Body of pancreas (tissue), 4 donors: ENCODE measurements around the gene TARDBP. TPM values are rescaled to one million over a fixed set of nuclear protein-coding genes. Genes with fewer than 3 reads are reported as not detected.
"Not testable (repeated sequence)": the region's sequence is repeated elsewhere in the genome, so short reads cannot be mapped to it uniquely, and the experiment has no call there.

ENCODE experiments used
- ATAC-seq: fragments of 150-250 bp; one replicate; pipeline ENCODE4 v1.9.1; 2016
- DNase-seq, 4 donors: peaks; one replicate each; pipeline ENCODE4 v3.0.0-alpha.2; 2019
- H3K27ac ChIP-seq, 4 donors: fragments of 200-600 bp; sonication (generic); 1 replicate in 3 of 4; 2 replicates in 1 of 4; pipeline versions ENCODE4 v1.5.1 to v1.6.1; 2016 to 2019; ENCODE audit warnings: mild to moderate bottlenecking in 1 of 4, mixed read lengths in 1 of 4, moderate library complexity in 1 of 4
- H3K27me3 ChIP-seq, 2 donors: fragments of 200-600 bp; sonication (generic); one replicate each; pipeline ENCODE4 v1.6.0; 2016; ENCODE audit warnings: mild to moderate bottlenecking in 1 of 2
- H3K36me3 ChIP-seq, 2 donors: fragments of 200-600 bp; sonication (generic); replicated peaks in 1 of 2; 2 replicates each; pipeline ENCODE4 v1.5.1; 2016; ENCODE audit warnings: low read depth in 2 of 2; ENCODE audit not compliant: insufficient read depth in 1 of 2
- H3K4me1 ChIP-seq: fragments of 200-600 bp; sonication (generic); one replicate; pipeline ENCODE4 v1.6.0; 2016
- H3K4me3 ChIP-seq, 2 donors: fragments of 200-600 bp; sonication (generic); 1 replicate in 1 of 2; 2 replicates in 1 of 2; pipeline ENCODE4 v1.5.1; 2016 to 2019
- H3K9me3 ChIP-seq, 3 donors: fragments of 200-600 bp; sonication (generic); 1 replicate in 2 of 3; 2 replicates in 1 of 3; pipeline ENCODE4 v1.5.1; 2016
- POLR2A ChIP-seq, 3 donors: fragments of 450-650 bp; IDR thresholded peaks; one replicate each; pipeline ENCODE4 v1.6.1; 2016; ENCODE audit warnings: antibody characterized with exemption in 3 of 3, mild to moderate bottlenecking in 2 of 3
- WGBS, 2 donors: methylation state at CpG; one replicate each; pipeline ENCODE4 v1.1.5; 2017; 5-methylcytosine and 5-hydroxymethylcytosine counted together
- intact Hi-C: fragments of 100-400 bp; cut with DNase I; formaldehyde crosslinking; loops from one replicate; pipeline ENCODE4 v1.15.1; 2023
- total RNA-seq, 2 donors: library from RNA; depleted of rRNA; stranded (reverse); fragments of >200 nt; gene quantifications; one replicate each; pipeline ENCODE4 v1.1.0, GENCODE V29; 2016
- TF ChIP-seq, protein P1 (sequence below), 7 experiments: fragments of 450-650 bp in 4 of 7; fragments of 200-600 bp in 3 of 7; sonication (generic) in 3 of 7; IDR thresholded peaks; one replicate each; pipeline ENCODE4 v1.5.1; 2016 to 2019; ENCODE audit warnings: antibody characterized with exemption in 7 of 7

TARDBP gene
- total RNA-seq, 2 donors from 2014 or later, result 104 to 136 TPM

GRCh38 chr1:11071463-11072215 lies 59.2 kb downstream of the TARDBP start:
- 44 to 47% methylated on average over 15 of the region's 15 CpGs for WGBS, 2 donors
- ATAC-seq (peak; percentile 91), DNase-seq (peak; percentile 70 to 92 (median 90))
- TF ChIP-seq, protein P1, sequence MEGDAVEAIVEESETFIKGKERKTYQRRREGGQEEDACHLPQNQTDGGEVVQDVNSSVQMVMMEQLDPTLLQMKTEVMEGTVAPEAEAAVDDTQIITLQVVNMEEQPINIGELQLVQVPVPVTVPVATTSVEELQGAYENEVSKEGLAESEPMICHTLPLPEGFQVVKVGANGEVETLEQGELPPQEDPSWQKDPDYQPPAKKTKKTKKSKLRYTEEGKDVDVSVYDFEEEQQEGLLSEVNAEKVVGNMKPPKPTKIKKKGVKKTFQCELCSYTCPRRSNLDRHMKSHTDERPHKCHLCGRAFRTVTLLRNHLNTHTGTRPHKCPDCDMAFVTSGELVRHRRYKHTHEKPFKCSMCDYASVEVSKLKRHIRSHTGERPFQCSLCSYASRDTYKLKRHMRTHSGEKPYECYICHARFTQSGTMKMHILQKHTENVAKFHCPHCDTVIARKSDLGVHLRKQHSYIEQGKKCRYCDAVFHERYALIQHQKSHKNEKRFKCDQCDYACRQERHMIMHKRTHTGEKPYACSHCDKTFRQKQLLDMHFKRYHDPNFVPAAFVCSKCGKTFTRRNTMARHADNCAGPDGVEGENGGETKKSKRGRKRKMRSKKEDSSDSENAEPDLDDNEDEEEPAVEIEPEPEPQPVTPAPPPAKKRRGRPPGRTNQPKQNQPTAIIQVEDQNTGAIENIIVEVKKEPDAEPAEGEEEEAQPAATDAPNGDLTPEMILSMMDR (IDR thresholded peaks at IDR 0.05), result no peak
- no peak for TF ChIP-seq POLR2A (IDR thresholded peaks at IDR 0.05)
- H3K27me3 ChIP-seq, result no peaks in the 10 kb centered on the region
- H3K4me1 ChIP-seq, result peaks cover 29% of the 10 kb centered on the region
- H3K4me3 ChIP-seq, result no peak overlapping the region
- H3K9me3 ChIP-seq, result no peaks in the 10 kb centered on the region
- H3K27ac ChIP-seq, result peak overlapping the region; percentile 44 to 67 (median 56)
- peaks cover 12 to 40% of the 10 kb centered on the region in 2 donors for H3K36me3 ChIP-seq
- intact Hi-C loops, result no loop called here

DNA sequence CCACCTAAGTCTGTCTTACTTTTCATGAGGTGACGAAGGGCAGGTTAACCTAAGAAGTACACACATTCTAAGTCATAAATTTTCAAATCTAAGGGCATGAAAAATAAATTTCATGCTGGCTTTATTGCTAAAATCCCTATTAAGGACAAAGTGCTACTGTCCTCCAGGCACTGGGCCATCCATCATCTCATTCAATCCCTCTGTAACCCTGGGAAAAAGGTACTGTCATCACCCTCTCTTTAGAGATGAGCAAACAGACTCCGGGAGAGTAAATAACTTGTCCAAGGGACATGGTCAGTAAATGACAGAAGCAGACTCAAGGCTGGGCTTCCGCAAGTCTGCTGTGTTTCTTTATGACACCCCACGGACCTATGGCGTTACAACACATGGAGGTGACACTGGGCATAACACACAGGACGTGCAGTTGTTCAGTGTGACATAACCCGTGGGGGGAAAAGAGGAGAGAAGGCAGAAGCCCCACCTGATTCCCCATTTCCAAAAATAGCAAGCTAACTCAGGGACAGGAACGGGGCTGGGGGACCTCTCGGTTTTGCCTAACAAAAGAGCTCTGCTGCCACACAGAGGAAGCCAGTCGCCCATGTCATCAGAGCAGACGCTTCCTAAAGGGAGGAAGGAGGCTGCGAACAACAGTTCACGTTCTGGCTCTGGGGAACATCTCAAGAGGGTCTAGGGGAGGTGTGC lies 59.9 kb downstream of the TARDBP start:
- TF ChIP-seq POLR2A (IDR thresholded peaks at IDR 0.05), result no peak
- TF ChIP-seq, protein P1 (IDR thresholded peaks at IDR 0.05), result peak in 5 of 7 experiments; percentile 18 to 48 (median 38)
- peaks cover 17 to 47% of the 10 kb centered on the region in 2 donors for H3K36me3 ChIP-seq
- H3K27me3 ChIP-seq, result no peaks in the 10 kb centered on the region
- WGBS, 2 donors, result 29 to 31% methylated on average over 13 of the region's 13 CpGs
- H3K4me1 ChIP-seq, result peaks cover 29% of the 10 kb centered on the region
- H3K27ac ChIP-seq, result peak overlapping the region; percentile 47 to 67 (median 56)
- intact Hi-C loops, result no loop called here
- H3K9me3 ChIP-seq, result no peaks in the 10 kb centered on the region
- ATAC-seq (no peak), DNase-seq (peak in 3 of 4 donors; percentile 43 to 63 (median 52))
- no peak overlapping the region for H3K4me3 ChIP-seq

DNA sequence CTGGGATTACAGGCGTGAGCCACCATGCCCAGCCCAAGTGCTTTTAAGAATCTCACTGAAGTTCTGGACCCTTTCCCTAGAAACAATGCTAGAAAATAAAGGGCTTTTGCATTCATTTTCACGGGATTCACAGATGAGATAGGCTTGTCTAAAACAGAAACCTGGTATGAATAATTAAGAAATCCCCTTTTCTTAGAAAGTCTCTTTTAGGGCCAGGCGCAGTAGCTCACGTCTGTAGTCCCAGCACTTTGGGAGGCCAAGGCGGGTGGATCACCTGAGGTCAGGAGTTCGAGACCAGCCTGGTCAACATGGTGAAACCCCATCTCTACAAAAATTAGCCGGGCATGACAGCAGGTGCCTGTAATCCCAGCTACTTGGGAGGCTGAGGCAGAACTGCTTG lies 60.9 kb downstream of the TARDBP start:
- H3K4me3 ChIP-seq, ATAC-seq, H3K9me3 ChIP-seq, H3K27me3 ChIP-seq, intact Hi-C loops, H3K27ac ChIP-seq, DNase-seq: not testable (repeated sequence)
- WGBS, 2 donors, result 71 to 86% methylated on average over 2 to 7 of the region's 7 CpGs
- H3K36me3 ChIP-seq, result peaks cover 11 to 40% of the 10 kb centered on the region in 2 donors
- peaks cover 29% of the 10 kb centered on the region for H3K4me1 ChIP-seq

Other genes with a start within 250 kb of the TARDBP start
- 10 to 100 TPM in 1 of 2 donors, 1 to 10 TPM in 1; 9.3 to 14.2 TPM for gene CASZ1, start 216.0 kb upstream of the TARDBP start, total RNA-seq
- not detected for gene MASP2, start 34.6 kb downstream of the TARDBP start, total RNA-seq
- gene SRM, start 47.4 kb downstream of the TARDBP start, total RNA-seq, result 100 to 1,000 TPM in 1 of 2 donors, 10 to 100 TPM in 1; 50.3 to 159 TPM
- 10 to 100 TPM; 37.9 to 83.4 TPM for gene EXOSC10, start 87.2 kb downstream of the TARDBP start, total RNA-seq
- gene ANGPTL7, start 176.7 kb downstream of the TARDBP start, total RNA-seq, result 1 to 10 TPM; 3.6 to 4.9 TPM
- gene MTOR, start 249.9 kb downstream of the TARDBP start, total RNA-seq, result 10 to 100 TPM; 26.2 to 28.3 TPM